ENCODE data around the gene GPC1.
"Not testable (repeated sequence)": the region's sequence is repeated elsewhere in the genome, so short reads cannot be mapped to it uniquely, and the experiment has no call there.

Gene GPC1

GRCh38 chr2:240435457-240435947, at the start of gene GPC1:
Gene GPC1 (plus strand): TSS chr2:240435663. CDS start chr2:240435919, 256 bp downstream.
- H4K20me1 ChIP-seq (ENCODE audit: insufficient read depth, low read length), result no peaks in the 10 kb centered on the region
- H3K27me3 ChIP-seq (ENCODE audit: insufficient read depth, low read length), result no peaks in the 10 kb centered on the region
- no peaks in the 10 kb centered on the region for H3K79me2 ChIP-seq (ENCODE audit: insufficient read depth, low read length)
- H3K9me3 ChIP-seq (ENCODE audit: low read length), result no peaks in the 10 kb centered on the region
- H2AFZ ChIP-seq (ENCODE audit: low read length), result no peak within 1 kb of the TSS
- H3F3A ChIP-seq (ENCODE audit: insufficient read depth, low read length), result no peaks in the 10 kb centered on the region
- peak within 1 kb of the TSS; percentile 86 for H3K4me2 ChIP-seq (ENCODE audit: low read length)
- H3K27ac ChIP-seq (ENCODE audit: low read depth, low read length, poor library complexity, severe bottlenecking), result no peak within 1 kb of the TSS
- TF ChIP-seq, protein P1, sequence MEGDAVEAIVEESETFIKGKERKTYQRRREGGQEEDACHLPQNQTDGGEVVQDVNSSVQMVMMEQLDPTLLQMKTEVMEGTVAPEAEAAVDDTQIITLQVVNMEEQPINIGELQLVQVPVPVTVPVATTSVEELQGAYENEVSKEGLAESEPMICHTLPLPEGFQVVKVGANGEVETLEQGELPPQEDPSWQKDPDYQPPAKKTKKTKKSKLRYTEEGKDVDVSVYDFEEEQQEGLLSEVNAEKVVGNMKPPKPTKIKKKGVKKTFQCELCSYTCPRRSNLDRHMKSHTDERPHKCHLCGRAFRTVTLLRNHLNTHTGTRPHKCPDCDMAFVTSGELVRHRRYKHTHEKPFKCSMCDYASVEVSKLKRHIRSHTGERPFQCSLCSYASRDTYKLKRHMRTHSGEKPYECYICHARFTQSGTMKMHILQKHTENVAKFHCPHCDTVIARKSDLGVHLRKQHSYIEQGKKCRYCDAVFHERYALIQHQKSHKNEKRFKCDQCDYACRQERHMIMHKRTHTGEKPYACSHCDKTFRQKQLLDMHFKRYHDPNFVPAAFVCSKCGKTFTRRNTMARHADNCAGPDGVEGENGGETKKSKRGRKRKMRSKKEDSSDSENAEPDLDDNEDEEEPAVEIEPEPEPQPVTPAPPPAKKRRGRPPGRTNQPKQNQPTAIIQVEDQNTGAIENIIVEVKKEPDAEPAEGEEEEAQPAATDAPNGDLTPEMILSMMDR (IDR thresholded peaks at IDR 0.05; ENCODE audit: low read length), result no peak
- TF ChIP-seq EZH2 (IDR thresholded peaks at IDR 0.05; ENCODE audit: borderline replicate concordance, low read length), result no peak
- peak within 1 kb of the TSS; percentile 63 for H3K9ac ChIP-seq (ENCODE audit: low read length)
- H3K36me3 ChIP-seq (ENCODE audit: insufficient read depth, low read length), result no peaks in the 10 kb centered on the region
- peak within 1 kb of the TSS; percentile 67 for H3K4me3 ChIP-seq (ENCODE audit: low read depth, low read length, poor library complexity, severe bottlenecking)
- peaks cover 8% of the 10 kb centered on the region for H3K4me1 ChIP-seq (ENCODE audit: insufficient read depth, low read length, severe bottlenecking)
- H3K9me2 ChIP-seq (ENCODE audit: low read depth, low read length), result no peaks in the 10 kb centered on the region

DNA sequence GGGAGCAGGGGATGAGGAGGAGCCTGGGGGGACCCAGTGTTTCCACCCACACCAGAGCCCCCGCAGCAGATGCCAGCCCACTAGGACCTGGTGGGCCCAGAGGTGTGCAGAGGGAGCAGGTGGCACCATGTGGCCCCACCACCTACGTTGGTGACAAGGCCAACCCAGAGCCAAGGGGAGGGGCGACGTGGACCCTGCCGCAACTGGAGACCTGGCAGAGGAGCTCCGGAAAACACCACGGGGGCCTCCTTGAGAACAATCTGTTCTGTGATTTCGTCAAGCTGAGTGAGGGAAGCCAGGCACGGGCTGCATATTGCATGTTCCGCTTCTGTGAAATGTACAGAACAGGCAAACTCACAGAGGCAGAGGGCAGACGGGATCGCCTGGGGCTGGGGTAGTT, 49.1 kb upstream of the GPC1 start:
- Histone ChIP-seq H4K20me1 (ENCODE audit: insufficient read depth, low read length) (no peaks in the 10 kb centered on the region), H3F3A (ENCODE audit: insufficient read depth, low read length) (no peaks in the 10 kb centered on the region), H3K4me1 (ENCODE audit: insufficient read depth, low read length, severe bottlenecking) (no peaks in the 10 kb centered on the region), H3K36me3 (ENCODE audit: insufficient read depth, low read length) (no peaks in the 10 kb centered on the region), H3K79me2 (ENCODE audit: insufficient read depth, low read length) (no peaks in the 10 kb centered on the region), H3K9me3 (ENCODE audit: low read length) (no peaks in the 10 kb centered on the region), H3K27me3 (ENCODE audit: insufficient read depth, low read length) (no peaks in the 10 kb centered on the region), H3K27ac (ENCODE audit: low read depth, low read length, poor library complexity, severe bottlenecking) (no peak overlapping the region), H3K4me3 (ENCODE audit: low read depth, low read length, poor library complexity, severe bottlenecking) (no peak overlapping the region), H3K9ac (ENCODE audit: low read length) (no peak overlapping the region), H3K4me2 (ENCODE audit: low read length) (no peak overlapping the region), H3K9me2 (ENCODE audit: low read depth, low read length) (no peaks in the 10 kb centered on the region), H2AFZ (ENCODE audit: low read length) (no peak overlapping the region)
- TF ChIP-seq EZH2 (IDR thresholded peaks at IDR 0.05; ENCODE audit: borderline replicate concordance, low read length), result no peak

- H3K4me3 ChIP-seq (ENCODE audit: low read depth, low read length, poor library complexity, severe bottlenecking); H2AFZ ChIP-seq (ENCODE audit: low read length); H3K9me2 ChIP-seq (ENCODE audit: low read depth, low read length); H3K4me1 ChIP-seq (ENCODE audit: insufficient read depth, low read length, severe bottlenecking); H3K9me3 ChIP-seq (ENCODE audit: low read length); H3K27ac ChIP-seq (ENCODE audit: low read depth, low read length, poor library complexity, severe bottlenecking); H3K9ac ChIP-seq (ENCODE audit: low read length); H3K4me2 ChIP-seq (ENCODE audit: low read length); H3F3A ChIP-seq (ENCODE audit: insufficient read depth, low read length); H3K27me3 ChIP-seq (ENCODE audit: insufficient read depth, low read length); H3K79me2 ChIP-seq (ENCODE audit: insufficient read depth, low read length); H3K36me3 ChIP-seq (ENCODE audit: insufficient read depth, low read length); H4K20me1 ChIP-seq (ENCODE audit: insufficient read depth, low read length): not testable (repeated sequence)
These were observed 48.7 kb upstream of the GPC1 start for GRCh38 chr2:240386743-240387142.

GRCh38 chr2:240387325-240387668, 48.2 kb upstream of the GPC1 start:
- H3K9ac ChIP-seq (ENCODE audit: low read length), result no peak overlapping the region
- no peaks in the 10 kb centered on the region for H3K79me2 ChIP-seq (ENCODE audit: insufficient read depth, low read length)
- no peaks in the 10 kb centered on the region for H3K9me2 ChIP-seq (ENCODE audit: low read depth, low read length)
- no peak overlapping the region for H3K4me3 ChIP-seq (ENCODE audit: low read depth, low read length, poor library complexity, severe bottlenecking)
- H4K20me1 ChIP-seq (ENCODE audit: insufficient read depth, low read length), result no peaks in the 10 kb centered on the region
- H3K36me3 ChIP-seq (ENCODE audit: insufficient read depth, low read length), result no peaks in the 10 kb centered on the region
- no peaks in the 10 kb centered on the region for H3K4me1 ChIP-seq (ENCODE audit: insufficient read depth, low read length, severe bottlenecking)
- H3K9me3 ChIP-seq (ENCODE audit: low read length), result no peaks in the 10 kb centered on the region
- no peaks in the 10 kb centered on the region for H3F3A ChIP-seq (ENCODE audit: insufficient read depth, low read length)
- no peak overlapping the region for H2AFZ ChIP-seq (ENCODE audit: low read length)
- no peak for TF ChIP-seq EZH2 (IDR thresholded peaks at IDR 0.05; ENCODE audit: borderline replicate concordance, low read length)
- TF ChIP-seq, protein P1 (IDR thresholded peaks at IDR 0.05; ENCODE audit: low read length), result no peak
- H3K27me3 ChIP-seq (ENCODE audit: insufficient read depth, low read length), result no peaks in the 10 kb centered on the region
- no peak overlapping the region for H3K27ac ChIP-seq (ENCODE audit: low read depth, low read length, poor library complexity, severe bottlenecking)
- H3K4me2 ChIP-seq (ENCODE audit: low read length), result no peak overlapping the region
